GM19397 (cell line): ENCODE results near the gene ZNF66.
"Not testable (repeated sequence)": the region's sequence is repeated elsewhere in the genome, so short reads cannot be mapped to it uniquely, and the experiment has no call there.

Source experiments
- ATAC-seq: cut with Tn5 transposase; IDR thresholded peaks from one replicate; pipeline ENCODE4 v1.9.1; 2021; ENCODE audit warnings: mild to moderate bottlenecking, moderate library complexity; ENCODE audit not compliant: unreplicated experiment

The ZNF66 gene

DNA sequence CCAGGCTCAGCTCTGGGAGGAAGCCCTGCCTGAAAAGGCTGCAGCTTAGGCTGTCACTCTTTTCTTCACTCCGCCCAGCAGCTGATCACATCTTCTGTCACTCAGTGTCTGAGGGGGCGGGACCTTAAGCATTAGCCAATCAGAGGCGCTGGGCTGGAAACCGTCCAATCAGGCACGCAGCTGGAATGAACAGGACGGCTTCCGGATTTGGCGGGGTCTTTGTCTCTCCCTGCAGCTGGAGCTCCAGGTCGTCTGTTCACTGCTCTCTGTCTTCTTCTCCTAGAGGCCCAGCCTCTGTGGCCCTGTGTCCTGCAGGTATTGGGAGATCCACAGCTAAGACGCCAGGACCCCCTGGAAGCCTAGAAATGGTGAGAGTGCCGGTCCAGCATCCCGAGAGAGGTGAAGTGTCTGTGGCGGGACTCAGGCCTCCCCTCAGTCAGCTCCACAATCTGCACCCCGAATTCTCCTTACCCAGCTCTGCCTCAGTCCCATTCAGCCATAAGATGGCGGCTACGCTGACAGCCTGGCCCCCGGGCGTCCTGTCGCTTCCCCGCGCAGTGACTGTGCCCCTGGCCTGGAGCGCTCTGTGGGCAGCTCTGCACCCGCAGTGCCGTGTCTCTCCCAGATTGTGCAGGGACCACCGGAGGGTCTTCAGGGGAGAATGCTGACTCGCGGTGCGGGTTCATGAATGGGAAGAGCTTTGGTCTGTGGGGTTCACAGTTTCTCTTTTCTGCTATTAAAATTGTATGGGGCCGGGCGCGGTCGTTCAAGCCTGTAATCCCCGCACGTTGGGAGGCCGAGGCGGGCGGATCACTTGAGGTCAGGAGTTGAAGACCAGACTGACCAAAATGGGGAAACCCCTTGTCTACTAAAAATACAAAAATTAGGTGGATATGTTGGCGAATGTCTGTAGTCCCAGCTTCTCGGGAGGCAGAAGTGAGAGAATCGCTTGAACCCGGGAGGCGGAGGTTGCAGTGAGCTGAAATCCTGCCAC is at the start of gene ZNF66:
Gene ZNF66, plus strand, starts transcription at position 222 of the 994 bp plus-strand sequence. Its CDS starts 144 bp downstream, at position 366.
- peak; percentile 97 for ATAC-seq

DNA sequence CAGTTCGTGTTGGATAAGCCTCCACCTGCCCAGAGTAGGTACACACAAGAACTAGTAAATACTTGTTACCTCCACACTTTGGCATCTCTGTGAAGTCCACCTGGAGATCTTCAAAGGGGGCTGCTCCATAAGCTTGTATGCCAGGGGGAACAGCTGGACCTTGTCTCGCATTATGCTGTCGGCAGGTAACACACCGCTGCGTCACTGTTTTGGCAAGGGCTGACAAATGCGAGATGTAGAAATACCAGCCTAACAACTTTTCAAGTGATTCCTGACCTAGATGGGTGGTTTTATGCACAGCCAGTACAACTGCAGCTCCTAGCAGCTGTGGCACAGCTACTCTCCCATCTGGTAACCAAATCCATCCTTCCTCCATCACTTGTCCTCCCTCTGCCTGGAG is 25.9 kb upstream of the ZNF66 start:
- ATAC-seq = not testable (repeated sequence)

DNA sequence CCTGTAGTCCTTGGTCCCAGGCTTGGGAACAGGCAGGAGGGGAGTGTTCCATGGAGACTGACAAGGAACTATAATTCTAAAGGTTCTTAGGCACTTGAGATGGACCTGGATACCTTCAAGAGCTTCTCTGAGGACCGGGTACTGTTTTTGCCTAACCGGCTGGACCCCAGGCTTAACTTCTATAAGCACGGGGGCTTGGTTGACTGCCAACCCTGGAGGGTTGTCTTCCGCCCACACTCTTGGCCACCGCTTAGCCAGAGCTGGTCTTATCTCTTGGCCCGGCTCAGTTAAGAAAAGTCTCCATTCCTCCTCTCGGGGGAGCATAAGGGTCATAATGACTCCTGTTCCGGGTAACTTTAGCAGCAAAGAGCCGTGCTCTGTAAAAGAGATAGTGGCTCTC is 23.8 kb upstream of the ZNF66 start:
- not testable (repeated sequence) for ATAC-seq

GRCh38 chr19:20769225-20769736 is 6.8 kb upstream of the ZNF66 start:
- not testable (repeated sequence) for ATAC-seq

DNA sequence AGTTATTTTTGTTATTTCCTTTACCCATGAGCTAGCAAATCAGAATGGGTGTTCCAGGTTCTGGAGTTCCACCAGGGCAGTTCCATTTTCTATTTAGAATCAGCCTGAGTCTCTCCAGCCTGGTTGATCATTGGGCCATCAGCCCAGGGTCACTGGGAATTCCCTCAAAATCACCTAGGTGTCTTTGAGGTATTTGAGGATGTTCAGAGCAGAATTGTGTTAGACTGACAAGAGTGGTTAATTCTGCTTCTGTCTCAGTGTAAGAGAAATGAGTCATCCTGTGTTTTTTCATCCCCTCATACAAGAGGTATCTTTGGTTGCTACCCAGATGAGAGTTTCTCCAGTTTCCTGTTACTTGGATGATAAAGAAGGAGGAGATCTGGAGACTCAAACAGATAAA is 11.7 kb downstream of the ZNF66 start:
- no peak for ATAC-seq

- no peak for ATAC-seq
Observed at GRCh38 chr19:20791806-20792205, 15.7 kb downstream of the ZNF66 start.

DNA sequence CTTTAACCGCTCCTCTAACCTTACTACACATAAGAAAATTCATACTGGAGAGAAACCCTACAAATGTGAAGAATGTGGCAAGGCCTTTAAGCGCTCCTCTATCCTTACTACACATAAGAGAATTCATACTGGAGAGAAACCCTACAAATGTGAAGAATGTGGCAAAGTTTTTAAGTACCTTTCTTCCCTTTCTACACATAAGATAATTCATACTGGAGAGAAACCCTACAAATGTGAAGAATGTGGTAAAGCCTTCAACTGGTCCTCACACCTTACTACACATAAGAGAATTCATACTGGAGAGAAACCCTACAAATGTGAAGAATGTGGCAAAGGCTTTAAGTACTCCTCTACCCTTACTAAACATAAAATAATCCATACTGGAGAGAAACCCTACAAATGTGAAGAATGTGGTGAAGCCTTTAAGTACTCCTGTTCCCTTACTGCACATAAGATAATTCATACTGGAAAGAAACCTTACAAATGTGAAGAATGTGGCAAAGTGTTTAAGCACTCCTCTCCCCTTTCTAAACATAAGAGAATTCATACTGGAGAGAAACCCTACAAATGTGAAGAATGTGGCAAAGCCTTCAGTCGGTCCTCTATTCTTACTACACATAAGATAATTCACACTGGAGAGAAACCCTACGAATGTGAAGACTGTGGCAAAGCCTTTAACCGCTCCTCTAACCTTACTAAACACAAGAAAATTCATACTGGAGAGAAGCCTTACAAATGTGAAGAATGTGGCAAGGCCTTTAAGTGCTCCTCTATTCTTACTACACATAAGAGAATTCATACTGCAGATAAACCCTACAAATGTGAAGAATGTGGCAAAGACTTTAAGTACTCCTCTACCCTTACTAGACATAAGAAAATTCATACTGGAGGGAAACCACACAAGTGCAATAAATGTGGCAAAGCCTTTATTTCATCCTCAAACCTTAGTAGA is 30.5 kb downstream of the ZNF66 start:
- not testable (repeated sequence) for ATAC-seq

DNA sequence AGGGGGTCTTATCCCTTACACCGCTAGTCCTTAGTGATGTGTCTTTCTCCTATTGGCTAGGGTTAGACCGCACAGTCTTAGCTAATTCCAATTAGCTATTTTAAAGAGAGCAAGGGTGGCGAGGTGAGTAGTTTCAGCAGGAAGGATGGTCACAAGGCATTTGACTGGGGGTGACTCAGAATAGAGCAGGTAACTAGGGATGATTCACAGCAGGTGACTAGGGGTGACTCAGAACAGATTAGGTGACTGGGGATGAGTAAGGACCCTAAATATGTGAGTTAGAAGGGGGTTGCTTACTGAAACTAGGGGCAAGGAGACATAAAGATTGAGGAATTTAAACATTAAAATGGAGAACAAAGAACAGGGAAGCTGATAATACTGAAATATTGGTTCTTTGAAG is 64.3 kb downstream of the ZNF66 start:
- ATAC-seq = no peak
